Central memory CD8-positive, alpha-beta T cell (primary cell): Measurements from ENCODE around the gene CCDC28B.

Experiments used
- ATAC-seq: fragments of 150-1000 bp; cut with Tn5 transposase; replicated peaks from 2 replicates; pipeline ENCODE4 v1.10.0; 2022; ENCODE audit warnings: mild to moderate bottlenecking, moderate FRiP score, moderate number of reproducible peaks; ENCODE audit not compliant: poor library complexity, severe bottlenecking; ENCODE audit errors: extremely low read depth
- DNase-seq, 2 donors: peaks; one replicate each; pipeline ENCODE4 v3.0.0; 2021; ENCODE audit warnings: low spot score in 2 of 2
- H3K27ac Mint-ChIP-seq: one replicate; pipeline ENCODE4 v1.8.0; 2022; ENCODE audit warnings: low read depth, mild to moderate bottlenecking, moderate library complexity, mixed read lengths
- H3K27me3 Mint-ChIP-seq: one replicate; pipeline ENCODE4 v1.8.0; 2022; ENCODE audit warnings: mixed read lengths
- H3K36me3 Mint-ChIP-seq: one replicate; pipeline ENCODE4 v1.8.0; 2022; ENCODE audit warnings: mild to moderate bottlenecking, moderate library complexity, mixed read lengths; ENCODE audit not compliant: insufficient read depth
- H3K4me1 Mint-ChIP-seq: one replicate; pipeline ENCODE4 v1.8.0; 2022; ENCODE audit warnings: mixed read lengths
- H3K4me3 Mint-ChIP-seq: one replicate; pipeline ENCODE4 v1.8.0; 2022; ENCODE audit warnings: mild to moderate bottlenecking, moderate library complexity, mixed read lengths
- H3K9me3 Mint-ChIP-seq: one replicate; pipeline ENCODE4 v1.8.0; 2022; ENCODE audit warnings: mixed read lengths

Gene CCDC28B

DNA sequence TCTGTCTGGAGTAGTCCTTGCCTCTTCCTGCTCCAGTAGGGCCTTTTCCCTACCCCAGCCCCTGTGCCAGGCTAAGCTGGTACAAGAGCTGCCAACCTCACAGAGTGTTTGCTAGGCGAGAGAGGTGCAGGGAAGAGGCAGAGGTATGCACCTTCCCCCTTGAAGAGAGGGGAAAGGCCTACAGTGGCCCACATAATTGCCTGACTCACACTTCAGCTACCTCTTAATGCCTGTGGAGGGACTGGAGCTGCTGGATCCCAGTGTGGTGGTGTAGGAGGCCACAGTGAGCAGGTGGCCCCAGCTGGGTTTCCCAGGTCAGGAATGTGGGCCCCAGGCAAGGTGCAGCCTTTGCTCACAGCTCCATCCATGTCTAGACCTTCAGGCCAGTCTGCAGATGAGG, 3.3 kb upstream of the CCDC28B start:
- no peaks in the 10 kb centered on the region for H3K9me3 Mint-ChIP-seq
- no peak overlapping the region for H3K4me3 Mint-ChIP-seq
- H3K36me3 Mint-ChIP-seq = peaks cover 36% of the 10 kb centered on the region
- H3K4me1 Mint-ChIP-seq = peaks cover 52% of the 10 kb centered on the region
- DNase-seq (no peak), ATAC-seq (no peak)
- H3K27ac Mint-ChIP-seq = peak overlapping the region; percentile 67
- no peaks in the 10 kb centered on the region for H3K27me3 Mint-ChIP-seq

DNA sequence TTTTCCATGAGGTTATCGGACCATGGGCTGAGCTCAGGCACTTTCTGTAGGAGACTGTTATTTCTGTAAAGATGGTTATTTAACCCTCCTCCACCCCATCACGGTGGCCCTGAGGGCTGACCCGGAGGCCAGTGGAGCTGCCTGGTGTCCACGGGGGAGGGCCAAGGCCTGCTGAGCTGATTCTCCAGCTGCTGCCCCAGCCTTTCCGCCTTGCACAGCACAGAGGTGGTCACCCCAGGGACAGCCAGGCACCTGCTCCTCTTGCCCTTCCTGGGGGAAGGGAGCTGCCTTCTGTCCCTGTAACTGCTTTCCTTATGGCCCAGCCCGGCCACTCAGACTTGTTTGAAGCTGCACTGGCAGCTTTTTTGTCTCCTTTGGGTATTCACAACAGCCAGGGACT, 2.6 kb upstream of the CCDC28B start:
- DNase-seq = no peak
- no peak overlapping the region for H3K4me3 Mint-ChIP-seq
- peaks cover 57% of the 10 kb centered on the region for H3K4me1 Mint-ChIP-seq

DNA sequence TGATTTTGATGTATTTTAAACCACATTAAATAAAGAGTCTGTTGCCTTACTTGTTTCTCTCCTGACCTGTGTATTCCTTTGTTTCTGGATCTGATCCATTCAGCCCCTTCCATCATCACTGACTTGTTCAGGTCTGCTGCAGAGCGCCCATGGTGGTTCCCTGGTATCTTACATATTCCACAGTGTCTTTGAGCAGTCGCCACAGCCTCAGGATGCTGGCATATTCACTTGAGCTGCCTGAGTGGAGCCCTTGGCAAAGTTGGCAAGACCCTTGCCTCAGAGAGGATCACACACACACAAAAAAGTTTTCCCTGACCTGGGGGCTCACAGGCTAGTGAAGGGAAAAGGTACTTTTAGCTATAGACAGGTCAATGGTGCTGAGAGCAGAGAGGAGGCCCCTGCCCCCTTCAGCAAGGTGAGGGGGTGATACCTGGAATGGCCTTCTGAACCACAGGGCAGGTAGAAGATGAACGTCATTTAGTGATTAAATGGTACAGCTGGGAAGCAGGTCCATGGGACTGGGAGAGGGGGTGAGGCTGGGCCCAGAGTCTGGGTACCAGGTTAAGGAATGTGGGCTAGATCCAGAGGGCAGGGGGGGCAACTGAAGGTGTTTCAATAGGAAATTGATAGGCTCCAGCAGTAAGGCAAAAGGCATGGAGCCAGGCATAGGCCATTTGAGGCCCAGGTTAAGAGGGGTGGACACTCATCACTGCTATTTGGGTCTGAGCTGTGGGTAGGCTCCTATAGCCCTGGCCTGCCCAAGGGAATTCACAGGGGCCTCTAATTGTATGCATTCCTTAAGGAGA, 2.0 kb upstream of the CCDC28B start:
- Mint-ChIP-seq H3K27me3 (no peaks in the 10 kb centered on the region), H3K36me3 (peaks cover 33% of the 10 kb centered on the region), H3K4me1 (peaks cover 54% of the 10 kb centered on the region), H3K9me3 (no peaks in the 10 kb centered on the region), H3K27ac (peak overlapping the region; percentile 50), H3K4me3 (peak overlapping the region; percentile 5)
- no peak for ATAC-seq
- DNase-seq = no peak

More for the DNA sequence above, 2.6 kb upstream of the CCDC28B start:
- Mint-ChIP-seq H3K27me3 (no peaks in the 10 kb centered on the region), H3K36me3 (peaks cover 30% of the 10 kb centered on the region), H3K9me3 (no peaks in the 10 kb centered on the region), H3K27ac (peak overlapping the region; percentile 67)
- no peak for ATAC-seq

DNA sequence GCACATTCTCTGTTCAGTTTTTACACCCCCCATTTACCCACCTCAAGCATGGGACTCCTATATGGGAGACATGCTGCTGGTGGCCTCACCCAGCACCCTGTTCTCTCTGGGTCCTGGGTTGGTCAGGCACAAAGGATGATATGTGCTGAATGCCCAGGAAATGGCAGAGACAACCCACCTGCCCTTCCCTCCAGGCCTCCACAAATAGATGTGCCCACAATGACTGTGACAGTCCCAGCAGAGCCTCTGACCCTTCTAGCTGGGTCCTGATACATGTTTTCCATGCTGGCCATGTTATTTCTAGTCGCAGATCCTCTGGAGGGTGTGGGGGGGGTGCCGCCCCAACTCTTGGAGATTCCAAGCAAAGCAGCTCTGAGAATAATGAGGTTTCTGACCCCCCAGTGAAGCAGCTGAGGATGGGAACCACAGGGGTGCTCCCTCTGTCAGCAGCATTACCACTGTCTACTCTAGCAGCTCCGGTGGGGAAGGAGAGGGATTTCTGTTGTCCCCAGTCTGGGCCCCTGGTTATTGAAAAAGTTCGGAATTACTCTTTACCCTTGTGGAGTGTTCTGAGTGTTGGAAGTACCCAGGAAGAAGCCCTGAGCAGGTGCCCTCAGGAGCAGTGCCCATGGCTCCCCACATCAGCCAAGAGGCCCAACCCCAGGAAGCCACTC, 1.2 kb upstream of the CCDC28B start:
- Mint-ChIP-seq H3K27ac (no peak overlapping the region), H3K4me3 (no peak overlapping the region), H3K4me1 (peaks cover 54% of the 10 kb centered on the region), H3K27me3 (no peaks in the 10 kb centered on the region), H3K9me3 (no peaks in the 10 kb centered on the region), H3K36me3 (peaks cover 26% of the 10 kb centered on the region)
- DNase-seq (no peak), ATAC-seq (no peak)

DNA sequence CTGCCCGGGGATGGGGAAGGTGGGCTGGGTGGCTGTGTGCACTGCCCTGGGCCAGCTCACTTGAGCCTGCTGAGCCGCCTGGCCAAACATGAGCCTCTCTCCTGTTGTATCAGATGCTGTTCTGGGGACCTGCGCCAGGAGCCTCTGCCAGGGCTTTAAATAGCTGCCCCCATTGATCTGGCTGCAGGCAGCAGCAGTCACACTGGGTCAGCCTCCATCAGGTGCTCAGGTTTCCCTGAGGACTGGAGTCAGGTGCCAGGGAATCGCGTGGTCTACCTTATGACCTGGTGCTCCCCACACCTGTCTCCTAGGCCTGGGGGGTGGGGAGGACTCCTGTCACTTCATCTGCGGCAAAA, 700 bp upstream of the CCDC28B start:
- H3K27ac Mint-ChIP-seq = peak overlapping the region; percentile 96
- peaks cover 54% of the 10 kb centered on the region for H3K4me1 Mint-ChIP-seq
- H3K27me3 Mint-ChIP-seq = no peaks in the 10 kb centered on the region
- H3K9me3 Mint-ChIP-seq = no peaks in the 10 kb centered on the region
- ATAC-seq (no peak), DNase-seq (no peak)
- peaks cover 22% of the 10 kb centered on the region for H3K36me3 Mint-ChIP-seq
- peak overlapping the region; percentile 91 for H3K4me3 Mint-ChIP-seq

DNA sequence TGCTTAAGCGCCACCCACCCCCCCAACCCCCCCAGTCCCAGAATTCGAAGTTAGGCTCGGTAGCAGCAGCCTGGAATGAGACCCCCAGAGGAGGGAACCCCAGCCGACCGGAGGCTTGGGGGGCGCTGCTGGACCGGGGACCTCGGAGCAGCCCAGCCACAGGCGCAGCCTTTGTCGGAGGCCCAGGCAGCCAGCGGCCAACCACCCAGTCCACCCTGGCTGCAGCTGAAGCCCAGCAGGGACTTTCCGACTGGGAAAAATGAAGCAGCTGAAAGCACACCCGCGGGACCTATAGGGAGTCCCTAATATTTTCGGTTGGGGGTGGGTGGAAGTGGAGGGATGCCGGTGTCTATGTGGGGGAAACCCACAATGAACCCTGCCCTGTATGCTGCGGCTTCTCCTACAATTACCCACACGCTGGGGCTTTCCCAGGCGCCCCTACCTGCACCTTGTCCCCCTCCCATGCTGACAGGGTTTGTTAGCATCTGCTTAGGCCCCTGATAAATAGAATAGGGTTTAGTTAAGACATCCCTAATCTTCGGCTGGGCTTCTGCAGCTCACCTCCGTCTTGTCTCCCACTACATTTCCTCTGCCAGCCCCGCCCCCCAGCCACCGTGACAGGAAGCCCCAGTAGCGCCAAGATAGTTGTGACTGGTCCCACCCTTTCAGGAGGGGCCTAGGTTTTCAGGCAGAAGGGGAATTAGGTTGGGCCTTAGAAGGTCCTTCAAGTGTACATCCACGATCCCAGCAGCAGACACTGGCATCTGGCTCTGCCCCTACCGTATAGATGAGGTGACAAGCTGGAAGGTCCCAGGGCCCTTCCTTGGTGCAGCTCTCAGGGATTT, 838 bp downstream of the CCDC28B start:
- H3K4me1 Mint-ChIP-seq = peaks cover 48% of the 10 kb centered on the region
- H3K27ac Mint-ChIP-seq = peak overlapping the region; percentile 96
- peak overlapping the region; percentile 91 for H3K4me3 Mint-ChIP-seq
- H3K27me3 Mint-ChIP-seq = no peaks in the 10 kb centered on the region
- H3K9me3 Mint-ChIP-seq = no peaks in the 10 kb centered on the region
- peak; percentile 54 to 72 for DNase-seq
- peaks cover 8% of the 10 kb centered on the region for H3K36me3 Mint-ChIP-seq
- peak; percentile 69 for ATAC-seq

DNA sequence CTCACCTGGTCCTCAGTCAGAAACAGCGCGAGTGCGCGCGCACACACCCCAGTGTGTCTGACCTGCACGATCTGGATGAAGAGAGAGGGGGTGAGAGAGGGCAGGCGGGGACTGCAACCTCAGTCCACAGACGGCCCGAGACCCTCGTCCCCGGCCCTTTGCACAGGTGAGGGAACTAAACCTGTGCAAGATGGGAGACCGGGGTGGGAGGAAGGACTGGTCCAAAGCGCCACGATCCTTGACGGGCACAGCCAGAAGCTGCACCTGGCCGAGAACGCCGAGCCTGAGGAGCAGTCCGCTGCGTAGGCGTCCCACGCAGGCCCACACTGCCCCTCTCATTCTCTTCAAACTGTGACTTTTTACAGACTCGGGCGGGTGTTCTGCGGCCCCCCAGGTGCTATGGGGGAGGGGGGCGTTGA, 4.6 kb downstream of the CCDC28B start:
- H3K27ac Mint-ChIP-seq = peak overlapping the region; percentile 93

DNA sequence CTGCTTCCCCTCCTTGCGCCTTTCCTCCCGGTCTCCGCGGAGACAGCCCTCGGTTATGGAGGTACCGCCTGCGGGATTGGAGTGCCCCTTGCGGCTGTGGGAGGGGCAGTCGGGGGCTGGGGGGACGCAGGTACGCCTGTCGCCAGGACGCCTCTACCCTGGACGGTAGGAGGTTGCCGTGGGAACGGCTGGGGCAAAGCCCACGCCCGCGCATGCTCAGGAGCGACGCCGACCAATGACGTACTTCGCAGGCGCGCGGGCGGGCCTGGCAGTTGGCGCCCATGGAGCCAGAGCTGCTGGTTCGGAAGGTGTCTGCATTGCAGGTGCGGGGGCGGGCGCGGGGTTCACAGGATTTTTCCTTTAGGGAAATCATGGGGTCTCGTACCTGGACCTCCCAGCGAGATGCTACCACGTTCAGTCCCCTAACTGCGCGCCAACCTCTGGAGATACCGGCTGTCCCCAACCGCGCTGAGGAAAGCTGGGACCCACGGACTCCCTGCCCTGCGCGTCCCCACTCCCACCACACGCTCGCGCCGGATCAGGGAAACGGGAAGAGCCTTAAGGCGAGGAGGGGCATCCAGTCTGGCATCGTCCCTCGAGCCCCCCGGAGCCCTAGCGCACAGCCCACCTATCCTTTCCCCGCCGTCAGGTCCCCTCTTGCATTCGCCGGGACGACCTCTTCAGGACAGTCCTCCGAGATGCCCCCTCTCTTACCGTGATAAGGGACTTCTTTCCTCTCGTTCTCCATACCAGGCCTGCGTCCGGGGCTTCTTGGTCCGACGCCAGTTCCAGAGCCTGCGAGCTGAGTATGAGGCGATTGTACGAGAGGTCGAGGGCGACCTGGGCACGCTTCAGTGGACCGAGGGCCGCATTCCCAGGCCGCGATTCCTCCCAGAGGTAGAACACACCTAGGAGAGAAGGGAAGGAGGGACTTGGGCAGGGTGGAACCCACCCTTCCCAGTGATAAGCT, 5.3 kb downstream of the CCDC28B start, which contains the start of gene IQCC:
Gene IQCC, plus strand, starts transcription at position 271 of the 970 bp plus-strand sequence. Its CDS starts 11 bp downstream, at position 282.
- Mint-ChIP-seq H3K4me1 (peaks cover 28% of the 10 kb centered on the region), H3K4me3 (peak within 1 kb of the TSS; percentile 83), H3K27me3 (no peaks in the 10 kb centered on the region), H3K36me3 (peaks cover 7% of the 10 kb centered on the region), H3K9me3 (no peaks in the 10 kb centered on the region), H3K27ac (peak within 1 kb of the TSS; percentile 93)
- DNase-seq (peak; percentile 70 to 74), ATAC-seq (peak; percentile 57)

More for the DNA sequence above, 4.6 kb downstream of the CCDC28B start:
- Mint-ChIP-seq H3K36me3 (peaks cover 7% of the 10 kb centered on the region), H3K4me3 (peak overlapping the region; percentile 83), H3K9me3 (no peaks in the 10 kb centered on the region), H3K27me3 (no peaks in the 10 kb centered on the region), H3K4me1 (peaks cover 35% of the 10 kb centered on the region)
- ATAC-seq (no peak), DNase-seq (no peak)

DNA sequence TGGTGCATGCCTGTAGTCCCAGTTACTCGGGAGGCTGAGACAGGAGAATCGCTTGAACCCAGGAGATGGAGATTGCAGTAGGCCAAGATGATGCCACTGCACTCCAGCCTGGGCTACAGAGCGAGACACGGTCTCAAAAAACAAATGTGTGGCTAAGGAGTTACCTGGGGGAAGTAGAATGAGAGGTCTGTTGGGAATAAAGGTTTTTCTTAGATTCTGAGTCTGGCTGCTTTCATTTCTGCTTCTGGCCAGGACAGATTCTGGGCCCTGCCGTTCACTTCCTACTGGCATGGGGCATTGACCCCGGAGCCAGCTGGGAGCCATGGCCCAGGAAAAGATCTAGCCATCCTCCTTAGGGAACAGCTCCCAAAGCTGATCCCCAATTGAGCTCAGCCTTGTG, 8.1 kb downstream of the CCDC28B start:
- Mint-ChIP-seq H3K4me3 (no peak overlapping the region), H3K27ac (no peak overlapping the region), H3K27me3 (no peaks in the 10 kb centered on the region), H3K36me3 (peaks cover 2% of the 10 kb centered on the region), H3K4me1 (peaks cover 11% of the 10 kb centered on the region), H3K9me3 (no peaks in the 10 kb centered on the region)
- no peak for ATAC-seq
- no peak for DNase-seq

DNA sequence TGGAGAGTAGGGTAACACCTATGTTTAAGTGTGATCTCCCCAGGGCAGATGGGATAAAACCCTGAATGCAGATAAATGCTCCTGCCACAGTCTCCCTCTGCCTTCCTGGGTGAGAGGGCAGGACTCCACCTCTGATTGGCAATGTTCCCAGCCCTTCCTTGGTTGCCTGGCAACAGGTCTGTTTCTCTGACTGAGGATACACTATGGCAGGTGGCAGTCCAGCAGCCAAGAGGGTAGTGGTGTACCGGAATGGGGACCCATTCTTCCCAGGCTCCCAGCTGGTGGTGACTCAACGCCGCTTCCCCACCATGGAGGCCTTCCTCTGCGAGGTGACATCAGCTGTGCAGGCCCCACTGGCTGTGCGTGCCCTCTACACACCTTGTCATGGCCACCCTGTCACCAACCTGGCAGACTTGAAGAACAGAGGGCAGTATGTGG, 8.5 kb downstream of the CCDC28B start, which contains the start of gene DCDC2B:
Gene DCDC2B, plus strand, starts transcription at position 199 of the 438 bp plus-strand sequence. Its CDS starts 5 bp downstream, at position 204.
- H3K9me3 Mint-ChIP-seq = no peaks in the 10 kb centered on the region
- no peaks in the 10 kb centered on the region for H3K27me3 Mint-ChIP-seq
- peaks cover 2% of the 10 kb centered on the region for H3K36me3 Mint-ChIP-seq
- DNase-seq (no peak), ATAC-seq (no peak)
- no peak within 1 kb of the TSS for H3K4me3 Mint-ChIP-seq
- peak within 1 kb of the TSS; percentile 25 for H3K27ac Mint-ChIP-seq
- H3K4me1 Mint-ChIP-seq = peaks cover 11% of the 10 kb centered on the region

DNA sequence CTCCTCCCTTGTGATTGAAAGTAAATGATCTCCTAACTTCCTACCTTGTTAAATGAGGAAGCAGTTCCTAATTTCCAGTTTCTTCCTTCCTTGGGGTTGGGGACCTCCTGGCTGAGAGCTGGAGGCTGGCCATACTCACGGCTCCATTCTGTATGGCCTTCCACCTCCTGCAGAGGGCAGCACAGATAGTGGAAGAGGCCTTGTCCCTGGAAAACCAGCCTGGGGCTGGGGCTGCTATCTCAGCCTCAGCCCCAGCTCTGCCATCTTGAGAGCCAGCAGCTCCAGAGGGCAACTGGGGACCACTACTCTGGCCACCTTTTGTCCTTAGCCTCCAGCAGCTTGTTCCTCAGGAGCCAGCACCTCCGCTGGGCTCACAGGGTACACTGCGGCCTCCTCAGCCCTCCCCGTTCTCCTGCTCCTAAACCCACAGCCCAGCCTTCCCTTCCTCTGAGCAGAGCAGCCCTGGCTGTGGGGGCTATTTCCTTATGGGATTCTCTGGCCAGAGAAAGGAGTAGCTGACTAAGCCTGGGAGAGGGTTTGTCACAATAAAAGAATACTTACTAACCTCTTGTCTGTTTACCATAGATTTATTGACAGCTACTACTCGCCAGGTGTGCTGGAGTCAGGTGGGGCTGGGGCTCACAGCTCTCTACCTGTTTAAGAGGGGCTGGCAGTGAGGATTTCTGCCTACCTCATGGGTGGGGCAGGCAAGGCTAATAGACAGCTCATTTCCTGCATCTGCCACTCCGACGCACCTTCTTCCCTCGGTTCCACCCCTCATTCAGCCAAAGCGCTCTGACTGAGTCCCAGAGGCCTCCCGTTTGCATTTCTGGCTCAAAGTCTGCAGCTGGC, 15.5 kb downstream of the CCDC28B start:
- ATAC-seq (no peak), DNase-seq (peak; percentile 26)
- Mint-ChIP-seq H3K4me3 (no peak overlapping the region), H3K27me3 (no peaks in the 10 kb centered on the region), H3K4me1 (peaks cover 11% of the 10 kb centered on the region), H3K36me3 (peaks cover 11% of the 10 kb centered on the region), H3K9me3 (no peaks in the 10 kb centered on the region), H3K27ac (no peak overlapping the region)
